Thoracic aorta (tissue), 2 donors: ENCODE data around the gene RAP1GAP2. TPM values are rescaled to one million over a fixed set of nuclear protein-coding genes. Genes with fewer than 3 reads are reported as not detected.
A peak's percentile ranks its signal among the peaks of the same experiment; 100 is the strongest.

Experiments used
- ATAC-seq: fragments of 150-250 bp; one replicate; pipeline ENCODE4 v1.8.0; 2017; ENCODE audit warnings: low read depth; ENCODE audit not compliant: insufficient number of reproducible peaks, low FRiP score
- DNase-seq: peaks from one replicate; pipeline ENCODE4 v3.0.0-alpha.2; 2020; ENCODE audit warnings: low spot score
- H3K27ac ChIP-seq, 2 donors: fragments of 200-600 bp; sonication (generic); 1 replicate in 1 of 2; 2 replicates in 1 of 2; pipeline ENCODE4 v1.5.1; 2016; ENCODE audit warnings: mild to moderate bottlenecking in 2 of 2, moderate library complexity in 2 of 2
- H3K27me3 ChIP-seq: fragments of 200-600 bp; sonication (generic); replicated peaks from 2 replicates; pipeline ENCODE4 v1.6.0; 2016; ENCODE audit warnings: mild to moderate bottlenecking; ENCODE audit not compliant: insufficient read depth
- H3K36me3 ChIP-seq: fragments of 200-600 bp; sonication (generic); one replicate; pipeline ENCODE4 v1.5.1; 2016
- H3K4me1 ChIP-seq, 2 donors: fragments of 200-600 bp; sonication (generic); 1 replicate in 1 of 2; 2 replicates in 1 of 2; pipeline versions ENCODE4 v1.5.1 to v1.6.0; 2016; ENCODE audit warnings: low read depth in 2 of 2, mild to moderate bottlenecking in 1 of 2; ENCODE audit not compliant: control insufficient read depth in 1 of 2
- H3K4me3 ChIP-seq: fragments of 200-600 bp; sonication (generic); 2 replicates; pipeline ENCODE4 v1.5.1; 2016; ENCODE audit warnings: mild to moderate bottlenecking
- H3K9me3 ChIP-seq: fragments of 200-600 bp; sonication (generic); 2 replicates; pipeline ENCODE4 v1.5.1; 2016
- CTCF ChIP-seq: fragments of 200-600 bp; sonication (generic); IDR thresholded peaks from one replicate; pipeline ENCODE4 v1.5.1; 2019; ENCODE audit warnings: antibody characterized with exemption
- total RNA-seq, 2 donors: library from RNA; depleted of rRNA; stranded (reverse); fragments of >200 nt; gene quantifications; one replicate each; pipeline versions ENCODE4 v1.1.0 to v1.2.3, GENCODE V29; 2016

Gene RAP1GAP2
- total RNA-seq, 2 donors from 2014 or later: 10.0 to 12.4 TPM

GRCh38 chr17:2854143-2855055 lies 58.2 kb downstream of the RAP1GAP2 start:
- Histone ChIP-seq H3K4me3 (peak overlapping the region; percentile 88), H3K36me3 (no peaks in the 10 kb centered on the region), H3K27me3 (no peaks in the 10 kb centered on the region), H3K4me1 (peaks cover 0 to 21% of the 10 kb centered on the region in 2 donors), H3K27ac (no peak overlapping the region), H3K9me3 (no peaks in the 10 kb centered on the region)
- no peak for TF ChIP-seq CTCF
- DNase-seq: no peak
- ATAC-seq: no peak

GRCh38 chr17:2855063-2855600 lies 58.9 kb downstream of the RAP1GAP2 start:
- Histone ChIP-seq H3K9me3 (no peaks in the 10 kb centered on the region), H3K36me3 (no peaks in the 10 kb centered on the region), H3K4me1 (peaks cover 0 to 21% of the 10 kb centered on the region in 2 donors), H3K4me3 (peak overlapping the region; percentile 88), H3K27me3 (no peaks in the 10 kb centered on the region), H3K27ac (no peak overlapping the region)
- no peak for TF ChIP-seq CTCF
- no peak for ATAC-seq
- DNase-seq: no peak

GRCh38 chr17:2856727-2857126 lies 60.5 kb downstream of the RAP1GAP2 start:
- DNase-seq: no peak
- H3K27ac ChIP-seq: no peak overlapping the region
- H3K4me1 ChIP-seq: peaks cover 0 to 21% of the 10 kb centered on the region in 2 donors
- H3K27me3 ChIP-seq: no peaks in the 10 kb centered on the region
- ATAC-seq: no peak
- H3K4me3 ChIP-seq: no peak overlapping the region
- no peaks in the 10 kb centered on the region for H3K36me3 ChIP-seq
- no peak for TF ChIP-seq CTCF
- H3K9me3 ChIP-seq: no peaks in the 10 kb centered on the region

GRCh38 chr17:2860045-2860444 lies 63.8 kb downstream of the RAP1GAP2 start:
- H3K27me3 ChIP-seq: no peaks in the 10 kb centered on the region
- no peaks in the 10 kb centered on the region for H3K36me3 ChIP-seq
- peaks cover 0 to 3% of the 10 kb centered on the region in 2 donors for H3K4me1 ChIP-seq
- TF ChIP-seq CTCF: no peak
- H3K4me3 ChIP-seq: no peak overlapping the region
- no peaks in the 10 kb centered on the region for H3K9me3 ChIP-seq
- no peak overlapping the region for H3K27ac ChIP-seq
- DNase-seq (no peak), ATAC-seq (no peak)

- no peak for DNase-seq
- no peaks in the 10 kb centered on the region for H3K4me1 ChIP-seq
- no peak for TF ChIP-seq CTCF
- H3K9me3 ChIP-seq: no peaks in the 10 kb centered on the region
- no peak for ATAC-seq
- H3K36me3 ChIP-seq: no peaks in the 10 kb centered on the region
- no peak overlapping the region for H3K27ac ChIP-seq
- H3K4me3 ChIP-seq: no peak overlapping the region
- no peaks in the 10 kb centered on the region for H3K27me3 ChIP-seq
These were observed 64.6 kb downstream of the RAP1GAP2 start for GRCh38 chr17:2860883-2861282.
